Measurements from ENCODE around the gene U2AF2. TPM values are rescaled to one million over a fixed set of nuclear protein-coding genes. Genes with fewer than 3 reads are reported as not detected.

The U2AF2 gene
- total RNA-seq, 1 experiment from 2014 or later = 343 TPM

- ATAC-seq (no peak), DNase-seq (no peak)
- TF ChIP-seq CTCF (conservative IDR thresholded peaks at IDR 0.05; ENCODE audit: low read depth, low read length) = no peak
- no peak for TF ChIP-seq EZH2phosphoT487 (IDR thresholded peaks at IDR 0.05; ENCODE audit: borderline replicate concordance, low read length)
- no peak for TF ChIP-seq EZH2 (IDR thresholded peaks at IDR 0.05; ENCODE audit: low read length, unreplicated experiment)
- peaks cover 38% of the 10 kb centered on the region for H3K36me3 ChIP-seq (ENCODE audit: low read depth, low read length)
- no peak overlapping the region for H3K4me2 ChIP-seq (ENCODE audit: low read length)
- H3K9me2 ChIP-seq (replicated peaks; ENCODE audit: low read length) = no peaks in the 10 kb centered on the region
- no peaks in the 10 kb centered on the region for H3K4me1 ChIP-seq (ENCODE audit: insufficient read depth, low read length)
- no peaks in the 10 kb centered on the region for H3K9me3 ChIP-seq (ENCODE audit: low read length)
- no peaks in the 10 kb centered on the region for H4K20me1 ChIP-seq (ENCODE audit: low read length)
- no peak overlapping the region for H3K27ac ChIP-seq (ENCODE audit: low read length)
- H3K9ac ChIP-seq (ENCODE audit: low read length) = no peak overlapping the region
- CTCF ChIA-PET = no interaction called here
- POLR2A ChIA-PET (ENCODE audit: unreplicated experiment) = no interaction called here
- H3F3A ChIP-seq (ENCODE audit: low read length, unreplicated experiment) = no peaks in the 10 kb centered on the region
- H2AFZ ChIP-seq (ENCODE audit: low read length) = no peak overlapping the region
- BruUV-seq (replicated peaks) = no TSS peak
- H3K4me3 ChIP-seq (ENCODE audit: low read length) = no peak overlapping the region
- intact Hi-C loops (cut with micrococcal nuclease) = no loop called here
- H3K27me3 ChIP-seq (ENCODE audit: low read length) = no peaks in the 10 kb centered on the region
- no peaks in the 10 kb centered on the region for H3K79me2 ChIP-seq (ENCODE audit: low read length)
Observed at GRCh38 chr19:55693336-55693974, 38.6 kb downstream of the U2AF2 start.

- Histone ChIP-seq H3K4me3 (ENCODE audit: low read length) (no peak overlapping the region), H3K27me3 (ENCODE audit: low read length) (no peaks in the 10 kb centered on the region), H3K9me3 (ENCODE audit: low read length) (no peaks in the 10 kb centered on the region), H3K79me2 (ENCODE audit: low read length) (no peaks in the 10 kb centered on the region), H3K9ac (ENCODE audit: low read length) (no peak overlapping the region), H3K9me2 (replicated peaks; ENCODE audit: low read length) (no peaks in the 10 kb centered on the region), H3K36me3 (ENCODE audit: low read depth, low read length) (peaks cover 38% of the 10 kb centered on the region), H3K4me1 (ENCODE audit: insufficient read depth, low read length) (no peaks in the 10 kb centered on the region), H3K4me2 (ENCODE audit: low read length) (no peak overlapping the region), H2AFZ (ENCODE audit: low read length) (no peak overlapping the region), H3K27ac (ENCODE audit: low read length) (no peak overlapping the region), H3F3A (ENCODE audit: low read length, unreplicated experiment) (no peaks in the 10 kb centered on the region), H4K20me1 (ENCODE audit: low read length) (no peaks in the 10 kb centered on the region)
- intact Hi-C loops (cut with micrococcal nuclease) = no loop called here
- ChIA-PET POLR2A (ENCODE audit: unreplicated experiment) (no interaction called here), CTCF (no interaction called here)
- no peak for ATAC-seq
- no peak for DNase-seq
- no peak for TF ChIP-seq EZH2 (IDR thresholded peaks at IDR 0.05; ENCODE audit: low read length, unreplicated experiment)
- TF ChIP-seq EZH2phosphoT487 (IDR thresholded peaks at IDR 0.05; ENCODE audit: borderline replicate concordance, low read length) = no peak
- TF ChIP-seq CTCF (conservative IDR thresholded peaks at IDR 0.05; ENCODE audit: low read depth, low read length) = no peak
- BruUV-seq (replicated peaks) = no TSS peak
Observed at GRCh38 chr19:55694241-55694655, 39.4 kb downstream of the U2AF2 start.

GRCh38 chr19:55694656-55695491 lies 40.0 kb downstream of the U2AF2 start:
- no peak for ATAC-seq
- POLR2A ChIA-PET (ENCODE audit: unreplicated experiment) = no interaction called here

More at GRCh38 chr19:55694656-55695491, 40.0 kb downstream of the U2AF2 start:
- intact Hi-C loops (cut with micrococcal nuclease) = no loop called here
- no TSS peak for BruUV-seq (replicated peaks)
- no peaks in the 10 kb centered on the region for H3K79me2 ChIP-seq (ENCODE audit: low read length)
- H3K4me2 ChIP-seq (ENCODE audit: low read length) = no peak overlapping the region
- H3K9me2 ChIP-seq (replicated peaks; ENCODE audit: low read length) = no peaks in the 10 kb centered on the region
- no peaks in the 10 kb centered on the region for H3K9me3 ChIP-seq (ENCODE audit: low read length)
- CTCF ChIA-PET = no interaction called here
- H3F3A ChIP-seq (ENCODE audit: low read length, unreplicated experiment) = no peaks in the 10 kb centered on the region
- no peaks in the 10 kb centered on the region for H3K4me1 ChIP-seq (ENCODE audit: insufficient read depth, low read length)
- H3K36me3 ChIP-seq (ENCODE audit: low read depth, low read length) = peaks cover 34% of the 10 kb centered on the region
- no peaks in the 10 kb centered on the region for H4K20me1 ChIP-seq (ENCODE audit: low read length)
- DNase-seq = no peak
- no peak overlapping the region for H3K4me3 ChIP-seq (ENCODE audit: low read length)
- no peaks in the 10 kb centered on the region for H3K27me3 ChIP-seq (ENCODE audit: low read length)
- no peak overlapping the region for H3K27ac ChIP-seq (ENCODE audit: low read length)
- no peak overlapping the region for H2AFZ ChIP-seq (ENCODE audit: low read length)
- TF ChIP-seq EZH2phosphoT487 (IDR thresholded peaks at IDR 0.05; ENCODE audit: borderline replicate concordance, low read length) (no peak), EZH2 (IDR thresholded peaks at IDR 0.05; ENCODE audit: low read length, unreplicated experiment) (no peak), CTCF (conservative IDR thresholded peaks at IDR 0.05; ENCODE audit: low read depth, low read length) (no peak)
- H3K9ac ChIP-seq (ENCODE audit: low read length) = no peak overlapping the region
